ENCODE results near the gene HELB.
"Not testable (repeated sequence)": the region's sequence is repeated elsewhere in the genome, so short reads cannot be mapped to it uniquely, and the experiment has no call there.

HELB gene

GRCh38 chr12:66301944-66302826 lies at the start of gene HELB:
Gene HELB (plus strand): TSS chr12:66302493. CDS start chr12:66302604, 111 bp downstream.
- DNase-seq: peak; percentile 96

GRCh38 chr12:66252771-66253170 lies 49.5 kb upstream of the HELB start:
- DNase-seq: no peak

GRCh38 chr12:66255737-66256136 lies 46.6 kb upstream of the HELB start:
- no peak for DNase-seq

GRCh38 chr12:66258011-66258410 lies 44.3 kb upstream of the HELB start:
- no peak for DNase-seq

GRCh38 chr12:66262737-66263136 lies 39.6 kb upstream of the HELB start:
- no peak for DNase-seq

- DNase-seq: no peak
Measured at GRCh38 chr12:66268562-66268961, 33.7 kb upstream of the HELB start.

- DNase-seq: no peak
Measured at GRCh38 chr12:66269142-66269541, 33.2 kb upstream of the HELB start.

- no peak for DNase-seq
Measured at GRCh38 chr12:66269757-66270383, 32.4 kb upstream of the HELB start.

GRCh38 chr12:66270613-66271012 lies 31.7 kb upstream of the HELB start:
- DNase-seq: no peak

- DNase-seq: no peak
Measured at GRCh38 chr12:66272650-66273049, 29.6 kb upstream of the HELB start.

- no peak for DNase-seq
Measured at GRCh38 chr12:66273147-66273546, 29.1 kb upstream of the HELB start.

- no peak for DNase-seq
Measured at GRCh38 chr12:66275040-66275439, 27.3 kb upstream of the HELB start.

- peak; percentile 32 for DNase-seq
Measured at GRCh38 chr12:66279123-66279712, 23.1 kb upstream of the HELB start.

- DNase-seq: no peak
Measured at GRCh38 chr12:66280561-66280960, 21.7 kb upstream of the HELB start.

- no peak for DNase-seq
Measured at GRCh38 chr12:66282244-66282643, 20.0 kb upstream of the HELB start.

GRCh38 chr12:66287275-66287674 lies 15.0 kb upstream of the HELB start:
- DNase-seq: no peak

GRCh38 chr12:66288121-66288520 lies 14.2 kb upstream of the HELB start:
- peak; percentile 67 for DNase-seq

GRCh38 chr12:66289485-66289884 lies 12.8 kb upstream of the HELB start:
- DNase-seq: no peak

- DNase-seq: no peak
Measured at GRCh38 chr12:66290716-66291200, 11.5 kb upstream of the HELB start.

GRCh38 chr12:66296176-66296683 lies 6.1 kb upstream of the HELB start:
- DNase-seq: no peak

GRCh38 chr12:66297080-66297479 lies 5.2 kb upstream of the HELB start:
- no peak for DNase-seq

GRCh38 chr12:66297923-66298322 lies 4.4 kb upstream of the HELB start:
- DNase-seq: no peak

- DNase-seq: no peak
Measured at GRCh38 chr12:66302827-66303169, 505 bp downstream of the HELB start.

- not testable (repeated sequence) for DNase-seq
Measured at GRCh38 chr12:66303316-66303804, 1.1 kb downstream of the HELB start.

Data from CD4-positive, alpha-beta T cell treated with Interleukin-15 for 1 hour (primary cell).